Loucy (cell line): ENCODE measurements around the gene SECTM1.

Experiments used
- H2AFZ ChIP-seq: fragments of 200-600 bp; sonication (generic); 2 replicates; pipeline ENCODE4 v1.6.0; 2016; ENCODE audit warnings: antibody characterized with exemption, mild to moderate bottlenecking, low read length, moderate library complexity
- H3F3A ChIP-seq: fragments of 200-600 bp; 2 replicates; pipeline ENCODE4 v1.6.0; 2016; ENCODE audit warnings: antibody characterized with exemption, low read depth, mild to moderate bottlenecking
- H3K27me3 ChIP-seq: fragments of 200-600 bp; sonication (generic); 2 replicates; pipeline ENCODE4 v1.6.1; 2014; ENCODE audit warnings: low read length, mild to moderate bottlenecking; ENCODE audit not compliant: insufficient read depth, poor library complexity, severe bottlenecking
- H3K36me3 ChIP-seq: fragments of 200-600 bp; sonication (generic); 2 replicates; pipeline ENCODE4 v1.6.1; 2016; ENCODE audit warnings: low read length; ENCODE audit not compliant: insufficient read depth
- H3K4me1 ChIP-seq: fragments of 200-600 bp; sonication (generic); 2 replicates; pipeline ENCODE4 v1.5.1; 2014; ENCODE audit warnings: low read length, mild to moderate bottlenecking; ENCODE audit not compliant: insufficient read depth, poor library complexity, severe bottlenecking
- H3K4me2 ChIP-seq: fragments of 200-600 bp; sonication (generic); 2 replicates; pipeline ENCODE4 v1.6.0; 2014; ENCODE audit warnings: antibody characterized with exemption, low read length, low read depth, mild to moderate bottlenecking; ENCODE audit not compliant: poor library complexity, severe bottlenecking
- H3K4me3 ChIP-seq: fragments of 200-600 bp; sonication (generic); 2 replicates; pipeline ENCODE4 v1.5.1; 2014; ENCODE audit warnings: low read length, mild to moderate bottlenecking, mixed read lengths; ENCODE audit not compliant: poor library complexity, severe bottlenecking
- H3K79me2 ChIP-seq: fragments of 200-600 bp; sonication (generic); 2 replicates; pipeline ENCODE4 v1.6.1; 2014; ENCODE audit warnings: low read length; ENCODE audit not compliant: insufficient read depth
- H3K9ac ChIP-seq: fragments of 200-600 bp; sonication (generic); 2 replicates; pipeline ENCODE4 v1.6.0; 2014; ENCODE audit warnings: mild to moderate bottlenecking, low read depth, low read length, moderate library complexity; ENCODE audit not compliant: poor library complexity, severe bottlenecking
- H3K9me2 ChIP-seq: fragments of 200-600 bp; sonication (generic); replicated peaks from 2 replicates; pipeline ENCODE4 v1.6.1; 2016; ENCODE audit warnings: low read depth, low read length, mixed read lengths
- H3K9me3 ChIP-seq: fragments of 200-600 bp; sonication (generic); 2 replicates; pipeline ENCODE4 v1.6.1; 2014; ENCODE audit warnings: mild to moderate bottlenecking, antibody characterized with exemption, low read length, low read depth; ENCODE audit not compliant: insufficient read depth
- H4K20me1 ChIP-seq: fragments of 200-600 bp; sonication (generic); 2 replicates; pipeline ENCODE4 v1.6.0; 2014; ENCODE audit warnings: antibody characterized with exemption, low read length, mild to moderate bottlenecking; ENCODE audit not compliant: insufficient read depth, poor library complexity, severe bottlenecking
- EZH2phosphoT487 ChIP-seq: fragments of 200-600 bp; IDR thresholded peaks from 2 replicates; pipeline ENCODE4 v1.6.1; 2018; ENCODE audit warnings: antibody characterized with exemption, mild to moderate bottlenecking, moderate library complexity, borderline replicate concordance
- TF ChIP-seq, protein P1 (sequence below): fragments of 200-600 bp; sonication (generic); conservative IDR thresholded peaks from 2 replicates; pipeline ENCODE4 v1.5.1; 2014; ENCODE audit warnings: mild to moderate bottlenecking, antibody characterized with exemption, low read length

SECTM1 gene

DNA sequence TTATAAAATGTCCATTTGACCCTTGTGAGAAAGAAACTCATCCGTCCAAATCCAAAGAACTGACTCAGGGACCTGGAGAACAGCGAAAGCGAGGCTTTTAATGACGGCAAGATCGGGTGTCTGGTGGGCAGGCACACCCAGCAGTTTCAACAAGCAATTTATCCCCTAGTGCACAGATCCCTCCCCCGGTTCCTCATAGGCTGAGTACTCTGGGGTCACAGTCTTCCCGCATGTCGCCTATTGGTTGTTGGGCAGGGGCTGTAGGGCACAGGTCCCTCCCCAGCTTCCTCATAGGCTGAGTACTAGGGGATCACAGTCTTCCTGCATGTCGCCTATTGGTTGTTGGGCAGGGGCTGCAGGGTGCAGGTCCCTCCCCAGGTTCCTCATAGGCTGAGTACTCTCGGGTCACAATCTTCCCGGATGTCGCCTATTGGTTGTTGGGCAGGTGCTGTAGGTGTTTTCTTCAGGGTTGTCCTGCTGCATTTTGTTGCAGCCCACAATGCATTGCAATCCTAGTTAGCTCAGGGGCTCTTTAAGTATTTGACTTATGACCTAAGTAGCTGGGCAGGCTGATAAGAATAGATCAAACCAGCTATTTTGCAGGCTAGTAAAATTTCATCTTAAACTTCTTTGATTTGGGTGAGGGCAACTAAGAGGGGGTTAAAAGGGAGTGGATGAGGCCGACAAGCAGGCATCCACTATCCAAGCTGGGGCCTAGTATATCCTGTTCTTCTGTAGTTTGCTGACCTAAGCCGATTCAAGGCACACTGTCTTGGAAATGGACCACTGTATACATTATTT is 34.4 kb upstream of the SECTM1 start:
- Histone ChIP-seq H3K79me2 (peaks cover 11% of the 10 kb centered on the region), H3F3A (peaks cover 16% of the 10 kb centered on the region), H3K9ac (peak overlapping the region; percentile 97), H3K4me2 (peak overlapping the region; percentile 84), H3K9me2 (no peaks in the 10 kb centered on the region), H2AFZ (no peak overlapping the region), H3K9me3 (no peaks in the 10 kb centered on the region), H3K27me3 (no peaks in the 10 kb centered on the region), H3K4me1 (peaks cover 45% of the 10 kb centered on the region), H3K4me3 (peak overlapping the region; percentile 83), H3K36me3 (no peaks in the 10 kb centered on the region), H4K20me1 (no peaks in the 10 kb centered on the region)
- TF ChIP-seq, protein P1, sequence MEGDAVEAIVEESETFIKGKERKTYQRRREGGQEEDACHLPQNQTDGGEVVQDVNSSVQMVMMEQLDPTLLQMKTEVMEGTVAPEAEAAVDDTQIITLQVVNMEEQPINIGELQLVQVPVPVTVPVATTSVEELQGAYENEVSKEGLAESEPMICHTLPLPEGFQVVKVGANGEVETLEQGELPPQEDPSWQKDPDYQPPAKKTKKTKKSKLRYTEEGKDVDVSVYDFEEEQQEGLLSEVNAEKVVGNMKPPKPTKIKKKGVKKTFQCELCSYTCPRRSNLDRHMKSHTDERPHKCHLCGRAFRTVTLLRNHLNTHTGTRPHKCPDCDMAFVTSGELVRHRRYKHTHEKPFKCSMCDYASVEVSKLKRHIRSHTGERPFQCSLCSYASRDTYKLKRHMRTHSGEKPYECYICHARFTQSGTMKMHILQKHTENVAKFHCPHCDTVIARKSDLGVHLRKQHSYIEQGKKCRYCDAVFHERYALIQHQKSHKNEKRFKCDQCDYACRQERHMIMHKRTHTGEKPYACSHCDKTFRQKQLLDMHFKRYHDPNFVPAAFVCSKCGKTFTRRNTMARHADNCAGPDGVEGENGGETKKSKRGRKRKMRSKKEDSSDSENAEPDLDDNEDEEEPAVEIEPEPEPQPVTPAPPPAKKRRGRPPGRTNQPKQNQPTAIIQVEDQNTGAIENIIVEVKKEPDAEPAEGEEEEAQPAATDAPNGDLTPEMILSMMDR, result no peak
- no peak for TF ChIP-seq EZH2phosphoT487

DNA sequence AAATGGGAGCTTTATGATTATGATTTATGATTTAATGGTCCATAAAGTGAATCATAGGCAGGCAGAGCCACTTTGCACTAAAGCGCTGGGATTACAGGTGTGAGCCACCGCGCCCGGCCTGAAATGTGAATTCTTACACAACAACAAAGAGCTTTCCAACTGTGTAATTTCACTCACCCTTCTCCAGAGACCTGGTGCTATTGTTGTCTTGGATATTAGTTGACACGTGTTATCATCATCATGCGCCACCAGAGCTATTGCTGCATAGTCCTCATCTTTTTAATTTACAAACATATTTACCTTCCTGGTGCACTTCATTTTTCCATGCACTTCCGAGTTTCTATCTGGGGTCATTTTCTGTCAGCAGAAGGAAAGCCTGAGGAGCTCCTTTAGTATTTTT is 33.2 kb upstream of the SECTM1 start:
- no peak for TF ChIP-seq EZH2phosphoT487
- Histone ChIP-seq H3K9me2 (no peaks in the 10 kb centered on the region), H3K9me3 (no peaks in the 10 kb centered on the region), H3K4me3 (peak overlapping the region; percentile 83), H3K27me3 (no peaks in the 10 kb centered on the region), H3K9ac (peak overlapping the region; percentile 97), H3F3A (peaks cover 16% of the 10 kb centered on the region), H2AFZ (no peak overlapping the region), H3K36me3 (no peaks in the 10 kb centered on the region), H3K4me2 (peak overlapping the region; percentile 84), H4K20me1 (no peaks in the 10 kb centered on the region), H3K4me1 (peaks cover 50% of the 10 kb centered on the region), H3K79me2 (peaks cover 11% of the 10 kb centered on the region)

DNA sequence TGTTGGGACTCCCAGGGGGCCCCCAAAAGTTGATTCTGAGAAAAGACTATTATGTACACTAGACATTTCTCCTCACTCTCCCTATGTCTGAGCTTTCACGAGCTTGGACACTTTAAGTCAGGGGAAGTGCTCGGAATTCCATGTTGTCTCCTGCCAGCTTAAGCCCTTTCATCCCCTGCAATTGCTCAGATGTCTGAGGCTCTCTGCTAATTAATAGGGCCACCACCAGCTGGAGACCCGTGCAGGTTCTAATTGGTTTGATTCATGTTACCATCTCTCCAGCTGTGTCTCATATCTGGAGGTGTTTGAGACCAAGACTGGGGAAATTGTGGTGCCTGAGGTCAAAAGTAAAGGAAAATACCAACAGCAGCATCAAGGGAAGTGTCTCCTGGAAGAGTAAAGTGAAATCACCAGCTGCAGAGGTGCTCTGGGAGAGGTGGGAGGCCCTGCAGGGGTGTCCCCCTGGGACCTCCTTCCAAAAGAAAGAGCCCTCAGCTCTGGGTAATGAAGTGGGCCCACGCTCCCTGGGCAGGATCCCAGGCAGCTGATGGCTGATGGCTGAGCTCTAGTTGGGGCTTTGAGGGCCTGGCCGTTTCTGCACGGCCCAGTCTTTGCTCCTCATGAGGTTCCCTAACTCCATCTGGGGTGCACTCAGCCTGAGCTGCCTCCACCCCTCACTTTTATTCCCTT is 32.2 kb upstream of the SECTM1 start:
- no peak for TF ChIP-seq EZH2phosphoT487
- TF ChIP-seq, protein P1, result no peak
- Histone ChIP-seq H3K4me1 (peaks cover 50% of the 10 kb centered on the region), H3F3A (peaks cover 16% of the 10 kb centered on the region), H3K9me3 (no peaks in the 10 kb centered on the region), H3K4me3 (peak overlapping the region; percentile 83), H3K36me3 (no peaks in the 10 kb centered on the region), H4K20me1 (no peaks in the 10 kb centered on the region), H3K79me2 (peaks cover 11% of the 10 kb centered on the region), H3K4me2 (peak overlapping the region; percentile 84), H3K9ac (peak overlapping the region; percentile 97), H3K27me3 (no peaks in the 10 kb centered on the region), H3K9me2 (no peaks in the 10 kb centered on the region), H2AFZ (no peak overlapping the region)
